AG09309 (cell line): ENCODE data around the gene CMPK2.

Source experiments
- DNase-seq: peaks from one replicate; pipeline ENCODE4 v3.0.0-alpha.2; 2010; ENCODE audit warnings: low read depth
- H3K4me3 ChIP-seq: 2 replicates; pipeline ENCODE4 v1.5.1; 2011; ENCODE audit warnings: mild to moderate bottlenecking, low read depth, low read length, moderate library complexity; ENCODE audit not compliant: control insufficient read depth
- TF ChIP-seq, protein P1 (sequence below): IDR thresholded peaks from 2 replicates; pipeline ENCODE4 v1.5.1; 2011; ENCODE audit warnings: mild to moderate bottlenecking, low read depth, low read length, inconsistent platforms; ENCODE audit not compliant: insufficient read depth, control insufficient read depth; ENCODE audit errors: missing control alignments

CMPK2 gene

GRCh38 chr2:6845903-6846302 lies 19.8 kb downstream of the CMPK2 start:
- no peak for DNase-seq
- TF ChIP-seq, protein P1, sequence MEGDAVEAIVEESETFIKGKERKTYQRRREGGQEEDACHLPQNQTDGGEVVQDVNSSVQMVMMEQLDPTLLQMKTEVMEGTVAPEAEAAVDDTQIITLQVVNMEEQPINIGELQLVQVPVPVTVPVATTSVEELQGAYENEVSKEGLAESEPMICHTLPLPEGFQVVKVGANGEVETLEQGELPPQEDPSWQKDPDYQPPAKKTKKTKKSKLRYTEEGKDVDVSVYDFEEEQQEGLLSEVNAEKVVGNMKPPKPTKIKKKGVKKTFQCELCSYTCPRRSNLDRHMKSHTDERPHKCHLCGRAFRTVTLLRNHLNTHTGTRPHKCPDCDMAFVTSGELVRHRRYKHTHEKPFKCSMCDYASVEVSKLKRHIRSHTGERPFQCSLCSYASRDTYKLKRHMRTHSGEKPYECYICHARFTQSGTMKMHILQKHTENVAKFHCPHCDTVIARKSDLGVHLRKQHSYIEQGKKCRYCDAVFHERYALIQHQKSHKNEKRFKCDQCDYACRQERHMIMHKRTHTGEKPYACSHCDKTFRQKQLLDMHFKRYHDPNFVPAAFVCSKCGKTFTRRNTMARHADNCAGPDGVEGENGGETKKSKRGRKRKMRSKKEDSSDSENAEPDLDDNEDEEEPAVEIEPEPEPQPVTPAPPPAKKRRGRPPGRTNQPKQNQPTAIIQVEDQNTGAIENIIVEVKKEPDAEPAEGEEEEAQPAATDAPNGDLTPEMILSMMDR = no peak

GRCh38 chr2:6845312-6845711 lies 20.4 kb downstream of the CMPK2 start:
- no peak for DNase-seq
- no peak overlapping the region for H3K4me3 ChIP-seq
- TF ChIP-seq, protein P1 = no peak

More at GRCh38 chr2:6845903-6846302, 19.8 kb downstream of the CMPK2 start:
- no peak overlapping the region for H3K4me3 ChIP-seq

- TF ChIP-seq, protein P1 = no peak
- H3K4me3 ChIP-seq = no peak overlapping the region
- DNase-seq = no peak
Measured at GRCh38 chr2:6841537-6842287, 24.0 kb downstream of the CMPK2 start.

DNA sequence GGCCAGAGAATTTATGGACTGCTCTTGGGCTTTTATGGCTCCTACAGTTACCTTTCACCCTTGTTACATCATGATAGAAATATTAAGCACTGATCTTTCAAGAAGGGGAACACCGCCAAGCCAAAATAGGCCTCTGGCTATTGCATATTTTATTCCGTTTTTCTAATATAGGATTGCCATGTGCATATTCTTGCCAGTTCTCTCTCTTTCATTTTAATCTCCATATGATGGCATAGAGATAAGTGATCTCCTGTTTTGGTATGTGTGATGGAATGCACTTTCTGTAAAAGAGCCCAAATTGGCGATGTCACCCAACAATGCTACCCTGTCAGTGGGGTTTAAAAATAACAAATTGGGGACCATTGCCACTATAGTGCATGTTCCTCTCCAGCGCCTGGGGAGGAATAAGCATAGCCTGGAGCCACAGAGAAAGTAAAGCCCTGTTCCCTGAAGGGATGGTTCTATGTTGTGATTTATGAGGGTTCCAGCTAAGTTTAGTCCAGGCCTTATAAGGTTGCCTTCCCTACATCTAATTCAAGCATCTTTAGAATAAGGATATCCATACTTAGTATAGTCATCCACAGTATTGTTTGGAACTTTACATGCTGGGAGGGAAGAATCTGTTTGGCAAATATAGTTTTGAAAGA lies 26.9 kb downstream of the CMPK2 start:
- no peak overlapping the region for H3K4me3 ChIP-seq
- no peak for DNase-seq
- TF ChIP-seq, protein P1 = no peak

DNA sequence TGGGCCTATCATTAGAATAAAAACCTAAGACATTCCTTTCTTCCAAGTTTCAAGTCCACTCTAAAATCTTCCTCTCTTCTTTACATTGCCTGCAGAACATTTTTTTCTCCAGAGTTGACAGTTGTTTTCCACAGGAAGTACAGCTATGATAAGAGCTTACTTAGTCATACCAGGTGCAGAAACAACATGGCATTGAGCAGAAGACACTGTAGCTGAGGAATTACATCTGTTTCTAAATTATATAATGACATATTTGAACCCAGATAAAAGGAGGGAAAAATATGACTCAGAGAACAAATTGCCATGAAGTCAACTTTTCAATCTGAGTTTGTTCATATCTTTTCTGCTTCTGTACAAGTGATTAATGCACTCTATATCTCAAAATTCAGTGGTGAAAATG lies 30.2 kb downstream of the CMPK2 start:
- no peak for DNase-seq
- no peak overlapping the region for H3K4me3 ChIP-seq
- TF ChIP-seq, protein P1 = no peak

GRCh38 chr2:6834163-6834562 lies 31.5 kb downstream of the CMPK2 start:
- TF ChIP-seq, protein P1 = no peak
- no peak for DNase-seq
- H3K4me3 ChIP-seq = no peak overlapping the region
